Smooth muscle cell (in vitro differentiated cells): ENCODE measurements around the gene TAS2R19. TPM values are rescaled to one million over a fixed set of nuclear protein-coding genes. Genes with fewer than 3 reads are reported as not detected.

Experiments
- DNase-seq: peaks from one replicate; lab custom pipeline; 2025; ENCODE audit not compliant: unreplicated experiment; lab: John Stamatoyannopoulos, UW
- H2AFZ ChIP-seq: fragments of 200-600 bp; sonication (generic); 2 replicates; pipeline ENCODE4 v1.6.0; 2016; ENCODE audit warnings: antibody characterized with exemption, low read depth, mild to moderate bottlenecking
- H3F3A ChIP-seq: fragments of 200-600 bp; sonication (generic); 2 replicates; pipeline ENCODE4 v1.6.0; 2017; ENCODE audit warnings: antibody characterized with exemption, low read depth
- H3K27ac ChIP-seq: fragments of 200-600 bp; sonication (generic); 2 replicates; pipeline ENCODE4 v1.5.1; 2016; ENCODE audit warnings: low read depth, mild to moderate bottlenecking
- H3K27me3 ChIP-seq: fragments of 200-600 bp; sonication (generic); 2 replicates; pipeline ENCODE4 v1.6.1; 2016; ENCODE audit warnings: low read depth, mild to moderate bottlenecking
- H3K36me3 ChIP-seq: fragments of 200-600 bp; sonication (generic); 2 replicates; pipeline ENCODE4 v1.5.1; 2016; ENCODE audit warnings: low read depth
- H3K4me1 ChIP-seq: fragments of 200-600 bp; sonication (generic); 2 replicates; pipeline ENCODE4 v1.5.1; 2016; ENCODE audit warnings: low read depth
- H3K4me2 ChIP-seq: fragments of 200-600 bp; sonication (generic); 2 replicates; pipeline ENCODE4 v1.6.0; 2016; ENCODE audit warnings: mild to moderate bottlenecking
- H3K4me3 ChIP-seq: fragments of 200-600 bp; sonication (generic); 2 replicates; pipeline ENCODE4 v1.5.1; 2016; ENCODE audit warnings: mild to moderate bottlenecking
- H3K79me2 ChIP-seq: fragments of 200-600 bp; sonication (generic); 2 replicates; pipeline ENCODE4 v1.6.0; 2016; ENCODE audit warnings: low read depth, mild to moderate bottlenecking
- H3K9ac ChIP-seq: fragments of 200-600 bp; sonication (generic); 2 replicates; pipeline ENCODE4 v1.6.0; 2016; ENCODE audit warnings: low read depth
- H3K9me3 ChIP-seq: fragments of 200-600 bp; sonication (generic); replicated peaks from 2 replicates; pipeline ENCODE4 v1.5.1; 2016; ENCODE audit warnings: low read depth
- H4K20me1 ChIP-seq: fragments of 200-600 bp; sonication (generic); 2 replicates; pipeline ENCODE4 v1.6.0; 2016; ENCODE audit warnings: low read depth
- CTCF ChIP-seq: fragments of 200-600 bp; sonication (generic); IDR thresholded peaks from 2 replicates; pipeline ENCODE4 v1.5.1; 2017; ENCODE audit warnings: borderline replicate concordance, mild to moderate bottlenecking, antibody characterized with exemption; ENCODE audit not compliant: insufficient read depth, poor library complexity, severe bottlenecking
- WGBS: methylation state at CpG from one replicate; pipeline ENCODE4 v1.1.7; 2016; ENCODE audit warnings: low lambda C conversion rate; 5-methylcytosine and 5-hydroxymethylcytosine counted together
- polyA plus RNA-seq: library from polyadenylated mRNA; unstranded; fragments of >200 nt; fragmentation: Nextera tagmentation; extraction: Ambion mirVana; gene quantifications from 2 replicates; pipeline ENCODE4 v1.2.1, GENCODE V29; 2016
- total RNA-seq: library from RNA; depleted of rRNA; stranded (reverse); fragments of >200 nt; gene quantifications from 2 replicates; pipeline ENCODE4 v1.2.3, GENCODE V29; 2014

The TAS2R19 gene
- total RNA-seq (2.3 and 3.8 TPM in 2 replicates), polyA plus RNA-seq (0.24 and 0.26 TPM in 2 replicates)

GRCh38 chr12:11022520-11022919 lies at the start of gene TAS2R19:
Gene TAS2R19, minus strand, starts transcription at chr12:11022620. Its CDS starts 49 bp downstream, at chr12:11022571.
- no peak for DNase-seq
- Histone ChIP-seq H3K79me2 (peaks cover 4% of the 10 kb centered on the region), H3K4me1 (no peaks in the 10 kb centered on the region), H3K9me3 (no peaks in the 10 kb centered on the region), H3K36me3 (no peaks in the 10 kb centered on the region), H3K4me2 (no peak within 1 kb of the TSS), H3K9ac (no peak within 1 kb of the TSS), H3K27me3 (no peaks in the 10 kb centered on the region), H2AFZ (no peak within 1 kb of the TSS), H3F3A (no peaks in the 10 kb centered on the region), H4K20me1 (peaks cover 13% of the 10 kb centered on the region), H3K27ac (no peak within 1 kb of the TSS), H3K4me3 (no peak within 1 kb of the TSS)
- TF ChIP-seq CTCF, result no peak
- WGBS, result 100% methylated on average over 1 of the region's 1 CpG

GRCh38 chr12:11071414-11071813 lies 49.0 kb upstream of the TAS2R19 start:
- DNase-seq, result no peak
- H3K79me2 ChIP-seq, result no peaks in the 10 kb centered on the region
- 36% methylated on average over 4 of the region's 4 CpGs for WGBS
- no peaks in the 10 kb centered on the region for H3K36me3 ChIP-seq
- no peak overlapping the region for H3K27ac ChIP-seq
- no peak overlapping the region for H2AFZ ChIP-seq
- no peaks in the 10 kb centered on the region for H3K9me3 ChIP-seq
- no peak for TF ChIP-seq CTCF
- H3K27me3 ChIP-seq, result no peaks in the 10 kb centered on the region
- H3K4me1 ChIP-seq, result no peaks in the 10 kb centered on the region
- H3F3A ChIP-seq, result no peaks in the 10 kb centered on the region
- no peak overlapping the region for H3K4me2 ChIP-seq
- no peak overlapping the region for H3K4me3 ChIP-seq
- H4K20me1 ChIP-seq, result no peaks in the 10 kb centered on the region
- H3K9ac ChIP-seq, result no peak overlapping the region

GRCh38 chr12:11070999-11071398 lies 48.6 kb upstream of the TAS2R19 start:
- Histone ChIP-seq H3K27ac (no peak overlapping the region), H3K9ac (no peak overlapping the region), H3K27me3 (no peaks in the 10 kb centered on the region), H3K4me1 (no peaks in the 10 kb centered on the region), H3K9me3 (no peaks in the 10 kb centered on the region), H3K4me2 (no peak overlapping the region), H3F3A (no peaks in the 10 kb centered on the region), H3K4me3 (no peak overlapping the region), H2AFZ (no peak overlapping the region), H3K79me2 (peaks cover 3% of the 10 kb centered on the region), H4K20me1 (no peaks in the 10 kb centered on the region), H3K36me3 (no peaks in the 10 kb centered on the region)
- WGBS, result 73% methylated on average over 1 of the region's 1 CpG
- no peak for DNase-seq
- TF ChIP-seq CTCF, result no peak

- no peaks in the 10 kb centered on the region for H3K4me1 ChIP-seq
- H2AFZ ChIP-seq, result no peak overlapping the region
- H4K20me1 ChIP-seq, result no peaks in the 10 kb centered on the region
- H3K79me2 ChIP-seq, result peaks cover 5% of the 10 kb centered on the region
- no peak overlapping the region for H3K27ac ChIP-seq
- no peak for DNase-seq
- 81% methylated on average over 5 of the region's 5 CpGs for WGBS
- no peaks in the 10 kb centered on the region for H3K9me3 ChIP-seq
- H3K9ac ChIP-seq, result no peak overlapping the region
- no peaks in the 10 kb centered on the region for H3F3A ChIP-seq
- H3K36me3 ChIP-seq, result no peaks in the 10 kb centered on the region
- no peak for TF ChIP-seq CTCF
- no peaks in the 10 kb centered on the region for H3K27me3 ChIP-seq
- H3K4me2 ChIP-seq, result no peak overlapping the region
- no peak overlapping the region for H3K4me3 ChIP-seq
Observed at GRCh38 chr12:11069854-11070365, 47.5 kb upstream of the TAS2R19 start.
